MCF 10A (cell line): ENCODE measurements around the gene PPP1R2. TPM values are rescaled to one million over a fixed set of nuclear protein-coding genes. Genes with fewer than 3 reads are reported as not detected.

ENCODE experiments used
- BruUV-seq: library from RNA; stranded (reverse); fragments of 400-500 nt; replicated peaks from 2 replicates; lab custom pipeline; 2021; lab: Mats Ljungman, UMichigan
- CTCF ChIA-PET: fragments of 300-600 bp; sonication (Branson Sonifier 250); formaldehyde crosslinking; extraction: SDS; loops from one replicate; lab custom pipeline; 2021; ENCODE audit warnings: antibody characterized with exemption, inconsistent platforms; lab: Yijun Ruan, JAX
- POLR2A ChIA-PET: fragments of 300-600, 350-650 bp; sonication (Branson Sonifier 250); formaldehyde crosslinking; extraction: SDS; loops from one replicate; lab custom pipeline; 2020; ENCODE audit warnings: antibody characterized with exemption, inconsistent platforms; lab: Yijun Ruan, JAX
- DNase-seq: peaks from one replicate; pipeline ENCODE4 v3.0.0-alpha.2; 2018; ENCODE audit not compliant: unreplicated experiment
- H3K27ac Mint-ChIP-seq: one replicate; pipeline ENCODE4 v1.8.0; 2022; ENCODE audit warnings: mild to moderate bottlenecking, low read depth, mixed read lengths; ENCODE audit not compliant: unreplicated experiment
- H3K27me3 Mint-ChIP-seq: one replicate; pipeline ENCODE4 v1.8.0; 2022; ENCODE audit warnings: mixed read lengths; ENCODE audit not compliant: insufficient read depth, unreplicated experiment
- H3K36me3 Mint-ChIP-seq: one replicate; pipeline ENCODE4 v1.8.0; 2022; ENCODE audit warnings: mild to moderate bottlenecking, moderate library complexity, mixed read lengths; ENCODE audit not compliant: insufficient read depth, unreplicated experiment
- H3K4me1 Mint-ChIP-seq: one replicate; pipeline ENCODE4 v1.8.0; 2022; ENCODE audit warnings: mixed read lengths; ENCODE audit not compliant: insufficient read depth, unreplicated experiment
- H3K4me3 Mint-ChIP-seq: one replicate; pipeline ENCODE4 v1.8.0; 2022; ENCODE audit warnings: mild to moderate bottlenecking, moderate library complexity, mixed read lengths; ENCODE audit not compliant: unreplicated experiment
- H3K9me3 Mint-ChIP-seq: one replicate; pipeline ENCODE4 v1.8.0; 2022; ENCODE audit warnings: mixed read lengths; ENCODE audit not compliant: unreplicated experiment
- CTCF ChIP-seq: fragments of 200-600 bp; IDR thresholded peaks from one replicate; pipeline ENCODE4 v1.8.0; 2022; ENCODE audit warnings: antibody characterized with exemption, mild to moderate bottlenecking; ENCODE audit not compliant: unreplicated experiment
- intact Hi-C: fragments of 100-400 bp; cut with micrococcal nuclease; formaldehyde crosslinking; loops from 2 replicates; pipeline ENCODE4 v1.14.1; 2022
- total RNA-seq: library from RNA; stranded (reverse); gene quantifications from 2 replicates; pipeline ENCODE4 v1.2.3, GENCODE V29; 2022

Gene PPP1R2
- total RNA-seq, 1 experiment from 2014 or later: 53.0 TPM

GRCh38 chr3:195542316-195542697 is 818 bp downstream of the PPP1R2 start:
- BruUV-seq: no TSS peak
- Mint-ChIP-seq H3K27me3 (no peaks in the 10 kb centered on the region), H3K4me3 (peak overlapping the region; percentile 76), H3K36me3 (peaks cover 9% of the 10 kb centered on the region), H3K27ac (peak overlapping the region; percentile 92), H3K9me3 (no peaks in the 10 kb centered on the region), H3K4me1 (peaks cover 29% of the 10 kb centered on the region)
- POLR2A ChIA-PET: interaction anchor here (0.7 to 3.2 kb wide), 23 partner anchors 9 to 870 kb away, joined by 3 to 37 read pairs (median 5); partner anchors contain the start of genes ACAP2, LSG1 and XXYLT1
- TF ChIP-seq CTCF: no peak
- intact Hi-C loops: loop anchor here (10.0 kb wide), 1 partner anchor 112 kb away; no protein-coding TSS in a partner anchor
- peak; percentile 15 for DNase-seq
- CTCF ChIA-PET: interaction anchor here (0.6 to 2.4 kb wide), 5 partner anchors 19 to 870 kb away, joined by 3 to 12 read pairs (median 3); partner anchors contain the start of gene XXYLT1

GRCh38 chr3:195540511-195540910 is 2.6 kb downstream of the PPP1R2 start:
- Mint-ChIP-seq H3K36me3 (no peaks in the 10 kb centered on the region), H3K4me1 (peaks cover 16% of the 10 kb centered on the region), H3K4me3 (peak overlapping the region; percentile 76), H3K27ac (no peak overlapping the region), H3K27me3 (no peaks in the 10 kb centered on the region), H3K9me3 (no peaks in the 10 kb centered on the region)
- no TSS peak for BruUV-seq
- DNase-seq: no peak
- POLR2A ChIA-PET: no interaction called here
- CTCF ChIA-PET: interaction anchor here (2.4 kb wide), 1 partner anchor 269 kb away, joined by 12 read pairs; the partner anchor contains the start of gene XXYLT1
- intact Hi-C loops: loop anchor here (10.0 kb wide), 1 partner anchor 114 kb away; no protein-coding TSS in a partner anchor
- TF ChIP-seq CTCF: no peak

GRCh38 chr3:195540027-195540426 is 3.1 kb downstream of the PPP1R2 start:
- ChIA-PET CTCF (no interaction called here), POLR2A (no interaction called here)
- no peak overlapping the region for H3K27ac Mint-ChIP-seq
- DNase-seq: no peak
- H3K9me3 Mint-ChIP-seq: no peaks in the 10 kb centered on the region
- no peaks in the 10 kb centered on the region for H3K36me3 Mint-ChIP-seq
- no peak overlapping the region for H3K4me3 Mint-ChIP-seq
- H3K27me3 Mint-ChIP-seq: no peaks in the 10 kb centered on the region
- no peak for TF ChIP-seq CTCF
- BruUV-seq: no TSS peak
- H3K4me1 Mint-ChIP-seq: peaks cover 17% of the 10 kb centered on the region
- intact Hi-C loops: loop anchor here (10.0 kb wide), 1 partner anchor 115 kb away; no protein-coding TSS in a partner anchor

- ChIA-PET POLR2A (interaction anchor here (0.7 kb wide), 1 partner anchor 26 kb away, joined by 3 read pairs; no protein-coding TSS in a partner anchor), CTCF (interaction anchor here (0.7 kb wide), 1 partner anchor 18 kb away, joined by 4 read pairs; no protein-coding TSS in a partner anchor)
- no peak overlapping the region for H3K4me3 Mint-ChIP-seq
- BruUV-seq: no TSS peak
- no peak overlapping the region for H3K27ac Mint-ChIP-seq
- no peaks in the 10 kb centered on the region for H3K27me3 Mint-ChIP-seq
- no peaks in the 10 kb centered on the region for H3K36me3 Mint-ChIP-seq
- DNase-seq: no peak
- no peaks in the 10 kb centered on the region for H3K9me3 Mint-ChIP-seq
- H3K4me1 Mint-ChIP-seq: peaks cover 22% of the 10 kb centered on the region
- TF ChIP-seq CTCF: no peak
- intact Hi-C loops: no loop called here
Measured at GRCh38 chr3:195539479-195539878, 3.6 kb downstream of the PPP1R2 start.
